GM19240 (cell line): ENCODE measurements around the gene RAP1GAP2.
"Not testable (repeated sequence)": the region's sequence is repeated elsewhere in the genome, so short reads cannot be mapped to it uniquely, and the experiment has no call there.

Experiments used
- DNase-seq: peaks from one replicate; pipeline ENCODE4 v3.0.0; 2011; ENCODE audit warnings: low spot score; ENCODE audit not compliant: insufficient read length

The RAP1GAP2 gene

DNA sequence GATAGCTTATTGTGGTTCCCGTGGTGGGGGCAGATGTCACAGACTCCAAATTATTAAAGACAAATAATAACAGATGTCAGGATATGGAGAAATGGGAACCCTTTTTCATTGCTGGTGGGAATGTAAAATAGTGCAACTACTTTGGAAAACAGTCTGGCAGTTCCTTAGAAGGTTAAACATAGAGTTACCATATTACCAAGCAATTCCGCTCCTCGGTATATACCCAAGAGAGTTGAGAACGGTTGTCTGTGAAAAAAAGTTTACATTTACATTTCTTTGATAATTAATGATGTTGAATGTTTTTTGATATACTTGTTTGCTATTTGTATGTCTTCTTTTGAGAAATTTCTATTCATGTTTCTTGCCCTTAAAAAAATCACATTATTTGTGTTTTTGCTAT, 226.0 kb downstream of the RAP1GAP2 start:
- no peak for DNase-seq

DNA sequence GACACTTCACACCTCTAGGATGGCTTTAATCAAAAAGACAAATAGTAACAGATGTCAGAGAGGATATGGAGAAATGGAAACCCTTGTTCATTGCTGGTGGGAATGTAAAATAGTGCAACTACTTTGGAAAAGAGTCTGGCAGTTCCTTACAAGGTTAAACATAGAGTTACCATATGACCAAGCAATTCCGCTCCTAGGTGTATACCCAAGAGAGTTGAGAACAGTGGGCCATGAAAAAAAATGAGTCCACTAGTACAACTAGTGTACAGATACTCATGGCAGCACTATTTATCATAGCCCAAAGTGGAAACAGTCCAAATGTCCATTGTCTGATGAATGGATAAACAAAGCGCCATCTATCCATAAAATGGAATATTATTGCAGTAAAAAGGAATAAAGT, 228.1 kb downstream of the RAP1GAP2 start:
- no peak for DNase-seq

DNA sequence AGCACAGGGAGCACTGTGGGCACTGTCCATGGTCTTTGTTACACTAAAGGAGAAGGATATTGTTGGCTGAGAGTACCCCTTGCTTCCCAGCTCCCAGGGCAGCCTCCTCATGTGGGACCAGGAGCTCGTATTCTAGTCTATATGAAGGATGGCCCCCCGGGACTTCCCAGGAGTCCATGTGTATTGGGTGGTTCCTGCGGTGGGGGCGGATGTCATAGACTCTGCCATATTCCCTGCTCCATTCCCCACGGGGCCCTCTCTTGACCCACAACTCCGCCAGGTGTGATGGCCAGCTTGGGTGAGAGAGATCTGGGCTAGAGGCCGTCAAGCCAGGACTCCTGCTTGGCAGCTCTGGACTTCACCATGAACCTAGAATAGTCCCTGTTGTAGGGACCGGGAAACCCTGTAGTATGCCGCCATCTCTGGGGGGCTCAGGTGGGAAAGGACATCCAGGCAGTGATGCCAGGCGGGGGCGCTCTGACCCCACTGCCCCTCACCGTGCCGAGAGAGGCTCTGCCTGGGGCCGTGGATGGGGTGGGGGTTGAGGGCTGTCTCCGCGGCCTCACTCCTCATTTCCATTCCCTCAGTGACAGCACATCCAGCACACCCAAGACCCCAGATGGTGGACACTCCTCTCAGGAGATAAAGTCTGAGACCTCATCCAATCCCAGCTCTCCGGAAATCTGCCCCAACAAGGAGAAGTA, 229.3 kb downstream of the RAP1GAP2 start:
- no peak for DNase-seq

DNA sequence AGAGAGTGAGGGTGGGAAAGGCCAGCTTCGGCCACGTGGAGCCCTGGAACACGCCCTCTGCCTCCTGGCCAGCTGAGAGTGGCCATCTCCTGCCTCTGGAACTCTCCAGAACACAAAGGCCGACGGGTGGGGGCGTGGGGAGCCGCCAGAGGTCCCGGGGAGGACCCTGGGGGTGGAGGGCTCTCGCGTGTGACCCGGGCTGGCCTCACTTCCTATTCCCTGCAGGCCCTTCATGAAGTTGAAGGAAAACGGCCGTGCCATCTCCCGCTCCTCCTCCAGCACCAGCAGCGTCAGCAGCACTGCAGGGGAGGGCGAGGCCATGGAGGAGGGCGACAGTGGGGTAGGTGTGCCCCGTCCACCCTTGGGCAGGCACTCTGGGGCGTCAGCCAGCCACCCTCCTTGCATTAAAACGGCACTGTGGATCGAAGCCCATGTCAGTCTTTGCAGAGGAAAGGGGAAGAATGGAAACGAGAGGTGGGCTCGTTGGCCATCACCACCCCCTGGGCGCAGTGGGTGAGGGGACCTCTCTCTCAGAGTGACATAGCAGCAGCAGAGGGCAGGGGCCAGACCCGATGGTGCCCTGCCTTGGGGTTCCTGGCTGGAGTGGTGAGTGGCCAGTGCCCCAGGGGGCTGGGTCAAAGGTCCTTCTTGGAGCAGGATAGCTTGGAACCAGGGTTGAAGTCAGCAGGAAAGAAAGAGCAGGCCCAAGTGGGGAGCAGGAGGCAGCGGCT, 230.1 kb downstream of the RAP1GAP2 start:
- DNase-seq = no peak

- no peak for DNase-seq
Measured at GRCh38 chr17:3026856-3027751, 230.9 kb downstream of the RAP1GAP2 start.

- no peak for DNase-seq
Measured at GRCh38 chr17:3027786-3028532, 231.7 kb downstream of the RAP1GAP2 start.

- no peak for DNase-seq
Measured at GRCh38 chr17:3029213-3029913, 233.1 kb downstream of the RAP1GAP2 start.

- DNase-seq = no peak
Measured at GRCh38 chr17:3030096-3030495, 233.9 kb downstream of the RAP1GAP2 start.

GRCh38 chr17:3030852-3031470, 234.7 kb downstream of the RAP1GAP2 start:
- not testable (repeated sequence) for DNase-seq

DNA sequence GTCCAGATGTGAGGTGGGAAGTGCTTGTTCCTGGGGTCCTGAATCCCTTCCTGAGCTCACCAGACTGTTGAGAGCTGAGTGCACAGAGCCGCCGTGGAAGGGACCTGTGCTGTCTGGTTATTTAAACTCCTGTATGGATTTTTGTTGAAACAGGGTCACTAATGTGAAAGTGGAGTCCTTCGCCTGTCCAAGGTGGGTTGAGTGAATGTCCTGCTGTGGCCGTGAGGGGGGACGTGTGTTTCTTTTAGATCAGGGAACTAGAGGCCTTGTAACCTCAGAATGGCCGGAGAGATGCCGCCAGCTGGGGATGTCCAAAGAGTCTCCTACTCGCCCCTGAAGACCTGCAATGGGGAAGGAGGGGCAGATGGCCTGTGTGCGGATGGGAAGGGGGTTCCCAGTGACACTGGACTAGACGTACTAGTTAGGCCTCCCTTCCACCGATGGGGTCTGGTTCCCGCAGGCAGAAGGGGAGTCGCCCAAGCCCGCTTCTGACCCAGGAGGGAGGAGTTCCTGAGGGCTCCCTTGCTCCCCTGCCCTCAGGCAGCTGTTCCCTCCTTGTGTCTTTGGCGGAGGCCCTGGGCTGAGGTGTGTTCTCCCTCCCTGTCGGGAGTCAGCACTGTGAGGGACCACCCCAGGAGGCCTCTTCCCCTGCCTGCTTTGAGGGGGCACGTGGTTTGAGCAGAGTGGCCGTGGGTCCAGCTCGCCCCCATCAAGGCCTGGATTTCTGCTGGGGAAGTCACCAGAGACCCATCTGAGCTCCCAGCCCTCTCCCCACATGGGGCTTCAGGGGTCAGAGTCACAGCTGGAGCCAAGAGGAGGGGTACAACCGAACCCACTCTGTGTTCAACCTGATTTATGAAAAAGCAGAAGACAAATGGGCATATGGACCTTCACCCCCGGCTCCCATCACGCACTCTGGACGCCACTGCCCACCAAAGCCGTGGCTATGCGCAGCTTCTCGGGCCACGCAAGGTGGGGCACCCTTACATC, 236.3 kb downstream of the RAP1GAP2 start:
- DNase-seq = no peak

- no peak for DNase-seq
Measured at GRCh38 chr17:3033248-3033640, 237.0 kb downstream of the RAP1GAP2 start.

DNA sequence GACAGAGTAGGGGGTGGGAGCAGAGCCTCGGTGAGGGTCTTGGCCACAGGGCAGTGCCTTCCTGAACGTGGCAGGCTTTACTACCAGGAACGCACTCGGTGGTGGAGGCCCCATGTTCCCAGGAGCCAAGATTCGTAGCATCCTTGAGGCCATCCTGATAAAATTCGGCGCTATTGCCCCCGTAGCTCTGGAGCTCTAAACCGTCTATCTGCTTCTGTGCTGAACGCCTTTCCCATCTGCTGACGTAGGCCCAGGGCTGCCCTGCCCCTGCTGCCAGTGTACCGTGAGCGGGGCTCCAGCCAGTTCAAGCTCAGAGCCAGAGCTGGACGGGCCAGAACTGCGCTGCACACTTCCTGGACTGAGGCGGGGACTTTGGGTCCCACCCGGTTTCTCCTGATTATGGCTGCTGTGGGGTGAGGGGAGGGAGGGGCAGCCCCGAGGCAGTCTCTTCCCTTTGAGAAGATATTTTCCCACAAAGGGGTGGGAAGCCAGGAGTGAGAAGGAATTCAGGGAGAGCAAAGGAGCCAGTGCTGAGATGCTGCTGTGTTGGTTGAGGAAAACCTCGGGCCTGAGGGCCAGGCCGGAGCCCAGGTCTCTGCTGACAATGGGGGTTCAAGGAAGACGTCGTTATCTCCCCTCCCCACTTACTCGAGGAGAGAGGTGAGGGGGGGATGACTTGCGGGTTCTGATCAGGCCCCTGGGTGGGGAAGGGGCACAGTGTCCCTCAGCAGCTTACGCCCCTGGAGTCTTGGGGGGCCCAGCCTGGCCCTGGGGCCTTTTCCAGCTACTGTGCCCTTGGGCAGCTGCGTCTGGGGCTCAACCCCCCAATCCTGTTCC, 237.7 kb downstream of the RAP1GAP2 start:
- no peak for DNase-seq

DNA sequence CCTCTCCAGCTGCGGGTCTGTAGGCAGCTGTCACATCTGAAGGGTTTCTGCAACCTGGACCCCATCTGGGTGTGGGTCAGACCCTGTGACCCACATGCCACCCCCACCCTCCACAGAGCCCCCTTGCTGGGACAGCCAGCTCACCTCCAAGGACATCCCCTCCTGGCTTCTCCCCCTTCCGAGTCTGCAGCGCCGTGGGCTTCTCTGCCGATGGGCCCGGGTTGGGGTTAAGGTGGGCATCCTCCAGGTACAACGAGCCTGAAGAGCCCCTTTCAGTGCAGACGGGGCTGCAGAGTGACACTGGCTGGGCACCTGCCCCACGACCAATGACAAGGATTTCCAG, 238.3 kb downstream of the RAP1GAP2 start:
- DNase-seq = no peak

- no peak for DNase-seq
Measured at GRCh38 chr17:3035256-3035967, 239.2 kb downstream of the RAP1GAP2 start.

DNA sequence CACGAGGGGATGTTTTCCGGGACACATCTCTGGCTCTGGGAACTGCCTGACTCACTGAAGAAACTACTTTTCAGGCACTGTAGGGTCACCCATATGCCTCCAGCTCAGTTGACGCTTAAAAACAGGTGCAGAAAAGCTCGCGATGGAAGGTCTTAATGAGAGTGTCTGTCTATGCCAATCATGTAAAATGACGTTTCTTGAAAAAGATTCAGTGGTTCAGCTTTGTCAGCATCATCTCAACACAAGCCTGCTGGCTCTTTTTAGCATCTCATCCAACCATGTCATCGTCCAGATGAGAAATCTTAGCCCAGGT, 239.7 kb downstream of the RAP1GAP2 start:
- DNase-seq = no peak

DNA sequence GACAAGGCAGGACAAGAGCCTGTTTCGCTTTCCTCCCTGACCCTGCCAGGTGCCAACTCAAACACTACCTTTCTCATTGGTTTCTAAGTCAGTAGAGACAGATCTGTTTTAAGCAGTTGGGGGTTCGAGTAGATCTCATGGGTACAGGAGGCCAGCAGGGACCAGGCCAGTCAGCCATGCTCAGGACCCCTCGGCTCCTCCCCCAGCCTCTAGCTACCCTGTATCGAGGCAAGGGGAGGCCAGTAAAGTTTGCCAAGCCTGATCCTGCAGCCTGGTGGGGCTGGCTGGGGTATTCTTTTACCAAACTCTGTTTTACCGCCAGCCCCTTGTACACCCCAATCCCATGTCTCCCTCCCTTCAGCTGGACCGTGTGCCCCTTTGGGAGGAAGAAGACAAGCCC, 240.6 kb downstream of the RAP1GAP2 start:
- no peak for DNase-seq

- no peak for DNase-seq
Measured at GRCh38 chr17:3037259-3037658, 241.0 kb downstream of the RAP1GAP2 start.

- DNase-seq = no peak
Measured at GRCh38 chr17:3038941-3039340, 242.7 kb downstream of the RAP1GAP2 start.
